ENCODE results near the gene DNAH8.

DNA sequence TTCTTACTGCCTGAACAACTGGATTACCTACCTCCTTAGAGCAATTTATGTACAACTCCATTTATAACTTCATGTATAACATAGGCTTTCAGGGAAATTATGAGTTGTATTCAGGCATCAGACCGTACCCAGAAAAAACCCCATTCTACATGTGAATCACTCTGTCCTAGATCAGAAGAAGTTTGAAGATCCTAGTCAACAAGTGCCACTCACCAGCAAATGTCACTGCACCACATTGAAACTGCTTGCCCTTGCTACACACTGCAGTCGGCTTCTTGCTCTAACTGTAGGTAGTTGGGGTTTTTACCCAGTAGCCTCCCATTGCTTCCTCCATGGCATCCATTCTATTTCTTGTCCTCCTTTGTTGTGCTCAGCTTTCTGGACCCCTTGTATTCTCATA, 132.4 kb downstream of the DNAH8 start:
- TF ChIP-seq, protein P1, sequence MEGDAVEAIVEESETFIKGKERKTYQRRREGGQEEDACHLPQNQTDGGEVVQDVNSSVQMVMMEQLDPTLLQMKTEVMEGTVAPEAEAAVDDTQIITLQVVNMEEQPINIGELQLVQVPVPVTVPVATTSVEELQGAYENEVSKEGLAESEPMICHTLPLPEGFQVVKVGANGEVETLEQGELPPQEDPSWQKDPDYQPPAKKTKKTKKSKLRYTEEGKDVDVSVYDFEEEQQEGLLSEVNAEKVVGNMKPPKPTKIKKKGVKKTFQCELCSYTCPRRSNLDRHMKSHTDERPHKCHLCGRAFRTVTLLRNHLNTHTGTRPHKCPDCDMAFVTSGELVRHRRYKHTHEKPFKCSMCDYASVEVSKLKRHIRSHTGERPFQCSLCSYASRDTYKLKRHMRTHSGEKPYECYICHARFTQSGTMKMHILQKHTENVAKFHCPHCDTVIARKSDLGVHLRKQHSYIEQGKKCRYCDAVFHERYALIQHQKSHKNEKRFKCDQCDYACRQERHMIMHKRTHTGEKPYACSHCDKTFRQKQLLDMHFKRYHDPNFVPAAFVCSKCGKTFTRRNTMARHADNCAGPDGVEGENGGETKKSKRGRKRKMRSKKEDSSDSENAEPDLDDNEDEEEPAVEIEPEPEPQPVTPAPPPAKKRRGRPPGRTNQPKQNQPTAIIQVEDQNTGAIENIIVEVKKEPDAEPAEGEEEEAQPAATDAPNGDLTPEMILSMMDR (conservative IDR thresholded peaks at IDR 0.05 in 1 of 2, IDR thresholded peaks at IDR 0.05 in 1 of 2; ENCODE audit: extremely low read depth in 1 of 2, insufficient read depth in 1 of 2, low read depth in 1 of 2, low read length in 2 of 2): no peak
- TF ChIP-seq EZH2 (IDR thresholded peaks at IDR 0.05; ENCODE audit: borderline replicate concordance, low read length): no peak
